ENCODE results near the gene C12orf76.
"Not testable (repeated sequence)": the region's sequence is repeated elsewhere in the genome, so short reads cannot be mapped to it uniquely, and the experiment has no call there.

The C12orf76 gene

GRCh38 chr12:110062241-110062640, 13.9 kb upstream of the C12orf76 start:
- DNase-seq, result no peak

- DNase-seq, result no peak
Observed at GRCh38 chr12:110059651-110060000, 11.3 kb upstream of the C12orf76 start.

GRCh38 chr12:110058875-110059615, 10.7 kb upstream of the C12orf76 start:
- DNase-seq, result no peak

GRCh38 chr12:110056643-110057042, 8.3 kb upstream of the C12orf76 start:
- DNase-seq, result not testable (repeated sequence)

GRCh38 chr12:110055375-110056352, 7.3 kb upstream of the C12orf76 start:
- DNase-seq, result not testable (repeated sequence)

- DNase-seq, result no peak
Observed at GRCh38 chr12:110050927-110051326, 2.6 kb upstream of the C12orf76 start.

- not testable (repeated sequence) for DNase-seq
Observed at GRCh38 chr12:110049666-110050065, 1.3 kb upstream of the C12orf76 start.

GRCh38 chr12:110049034-110049433, 712 bp upstream of the C12orf76 start:
- not testable (repeated sequence) for DNase-seq

GRCh38 chr12:110047297-110047940, 903 bp downstream of the C12orf76 start:
- no peak for DNase-seq

- DNase-seq, result no peak
Observed at GRCh38 chr12:110046451-110047187, 1.7 kb downstream of the C12orf76 start.

- no peak for DNase-seq
Observed at GRCh38 chr12:110042264-110042663, 6.1 kb downstream of the C12orf76 start.

- peak; percentile 27 for DNase-seq
Observed at GRCh38 chr12:110039085-110039807, 9.1 kb downstream of the C12orf76 start.

- no peak for DNase-seq
Observed at GRCh38 chr12:110038741-110039084, 9.6 kb downstream of the C12orf76 start.

GRCh38 chr12:110037315-110037714, 11.0 kb downstream of the C12orf76 start:
- no peak for DNase-seq

- no peak for DNase-seq
Observed at GRCh38 chr12:110035534-110036104, 12.7 kb downstream of the C12orf76 start.

- DNase-seq, result no peak
Observed at GRCh38 chr12:110033888-110034287, 14.4 kb downstream of the C12orf76 start.

- DNase-seq, result no peak
Observed at GRCh38 chr12:110029290-110029815, 19.0 kb downstream of the C12orf76 start.

- no peak for DNase-seq
Observed at GRCh38 chr12:110028323-110028722, 20.0 kb downstream of the C12orf76 start.

GRCh38 chr12:110024051-110024450, 24.3 kb downstream of the C12orf76 start:
- DNase-seq, result no peak

- no peak for DNase-seq
Observed at GRCh38 chr12:110023059-110023980, 25.0 kb downstream of the C12orf76 start.

Measured in activated T-cell treated with anti-CD3 and anti-CD28 coated beads, Interleukin-2, amount 50 U/mL, for 1 hour (primary cell).